Mammary epithelial cell (primary cell): ENCODE results near the gene ACOX3.
"Not testable (repeated sequence)": the region's sequence is repeated elsewhere in the genome, so short reads cannot be mapped to it uniquely, and the experiment has no call there.

Experiments used
- EZH2 ChIP-seq: IDR thresholded peaks from 2 replicates; pipeline ENCODE4 v1.6.1; 2012; ENCODE audit warnings: low read length, inconsistent platforms, borderline replicate concordance
- TF ChIP-seq, protein P1 (sequence below), 2 donors: IDR thresholded peaks in 1 of 2; conservative IDR thresholded peaks in 1 of 2; 2 replicates each; pipeline ENCODE4 v1.5.1; 2011 to 2012; ENCODE audit warnings: inconsistent platforms in 2 of 2, low read length in 2 of 2, mild to moderate bottlenecking in 2 of 2, control low read depth in 1 of 2, low read depth in 1 of 2; ENCODE audit not compliant: insufficient read depth in 1 of 2; ENCODE audit errors: extremely low read depth in 1 of 2

DNA sequence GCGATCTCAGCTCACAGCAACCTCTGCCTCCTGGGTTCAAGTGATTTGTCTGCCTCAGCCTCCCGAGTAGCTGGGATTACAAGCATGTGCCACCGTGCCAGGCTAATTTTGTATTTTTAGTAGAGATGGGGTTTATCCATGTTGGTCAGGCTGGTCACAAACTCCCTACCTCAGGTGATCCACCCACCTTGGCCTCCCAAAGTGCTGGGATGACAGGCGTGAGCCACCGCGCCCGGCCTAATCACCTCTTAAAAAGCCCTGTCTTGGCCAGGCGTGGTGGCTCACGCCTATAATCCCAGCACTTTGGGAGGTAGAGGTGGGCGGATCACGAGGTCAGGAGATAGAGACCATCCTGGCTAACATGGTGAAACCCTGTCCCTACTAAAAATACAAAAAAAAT lies 91.3 kb downstream of the ACOX3 start:
- TF ChIP-seq, protein P1, sequence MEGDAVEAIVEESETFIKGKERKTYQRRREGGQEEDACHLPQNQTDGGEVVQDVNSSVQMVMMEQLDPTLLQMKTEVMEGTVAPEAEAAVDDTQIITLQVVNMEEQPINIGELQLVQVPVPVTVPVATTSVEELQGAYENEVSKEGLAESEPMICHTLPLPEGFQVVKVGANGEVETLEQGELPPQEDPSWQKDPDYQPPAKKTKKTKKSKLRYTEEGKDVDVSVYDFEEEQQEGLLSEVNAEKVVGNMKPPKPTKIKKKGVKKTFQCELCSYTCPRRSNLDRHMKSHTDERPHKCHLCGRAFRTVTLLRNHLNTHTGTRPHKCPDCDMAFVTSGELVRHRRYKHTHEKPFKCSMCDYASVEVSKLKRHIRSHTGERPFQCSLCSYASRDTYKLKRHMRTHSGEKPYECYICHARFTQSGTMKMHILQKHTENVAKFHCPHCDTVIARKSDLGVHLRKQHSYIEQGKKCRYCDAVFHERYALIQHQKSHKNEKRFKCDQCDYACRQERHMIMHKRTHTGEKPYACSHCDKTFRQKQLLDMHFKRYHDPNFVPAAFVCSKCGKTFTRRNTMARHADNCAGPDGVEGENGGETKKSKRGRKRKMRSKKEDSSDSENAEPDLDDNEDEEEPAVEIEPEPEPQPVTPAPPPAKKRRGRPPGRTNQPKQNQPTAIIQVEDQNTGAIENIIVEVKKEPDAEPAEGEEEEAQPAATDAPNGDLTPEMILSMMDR (conservative IDR thresholded peaks at IDR 0.05 in 1 of 2, IDR thresholded peaks at IDR 0.05 in 1 of 2; ENCODE audit: extremely low read depth in 1 of 2, insufficient read depth in 1 of 2, low read depth in 1 of 2, low read length in 2 of 2) = not testable (repeated sequence)
- TF ChIP-seq EZH2 = not testable (repeated sequence)
